Kidney epithelial cell (primary cell): Measurements from ENCODE around the gene MUC21. TPM values are rescaled to one million over a fixed set of nuclear protein-coding genes. Genes with fewer than 3 reads are reported as not detected.

Source experiments
- DNase-seq: peaks from one replicate; pipeline ENCODE4 v3.0.0-alpha.2; 2010; ENCODE audit warnings: low read depth
- H3K27me3 ChIP-seq: 2 replicates; pipeline ENCODE4 v1.6.0; 2011; ENCODE audit warnings: low read length; ENCODE audit not compliant: control insufficient read depth, insufficient read depth
- H3K36me3 ChIP-seq: 2 replicates; pipeline ENCODE4 v1.5.1; 2011; ENCODE audit warnings: low read length; ENCODE audit not compliant: control insufficient read depth, insufficient read depth
- H3K4me3 ChIP-seq: 2 replicates; pipeline ENCODE4 v1.5.1; 2011; ENCODE audit warnings: low read depth, mild to moderate bottlenecking, control low read depth, low read length
- CTCF ChIP-seq: IDR thresholded peaks from 2 replicates; pipeline ENCODE4 v1.5.1; 2011; ENCODE audit warnings: mild to moderate bottlenecking, moderate library complexity, low read length, control low read depth, inconsistent platforms; ENCODE audit not compliant: insufficient read depth, poor library complexity, severe bottlenecking
- total RNA-seq: library from RNA; depleted of rRNA; stranded (reverse); fragments of >200 nt; gene quantifications from 2 replicates; pipeline ENCODE4 v1.2.3, GENCODE V29; 2015

Gene MUC21
- total RNA-seq, 1 donor from 2014 or later: not detected

GRCh38 chr6:30951907-30952469 lies 31.5 kb upstream of the MUC21 start:
- Histone ChIP-seq H3K36me3 (no peaks in the 10 kb centered on the region), H3K4me3 (no peak overlapping the region), H3K27me3 (no peaks in the 10 kb centered on the region)
- DNase-seq: no peak
- TF ChIP-seq CTCF: no peak

- H3K4me3 ChIP-seq: no peak overlapping the region
- no peaks in the 10 kb centered on the region for H3K36me3 ChIP-seq
- H3K27me3 ChIP-seq: no peaks in the 10 kb centered on the region
- DNase-seq: no peak
- TF ChIP-seq CTCF: no peak
Measured at GRCh38 chr6:30954631-30955366, 28.7 kb upstream of the MUC21 start.

GRCh38 chr6:30955367-30956042 lies 28.0 kb upstream of the MUC21 start:
- no peak for DNase-seq
- H3K27me3 ChIP-seq: no peaks in the 10 kb centered on the region
- no peak for TF ChIP-seq CTCF
- peak overlapping the region; percentile 30 for H3K4me3 ChIP-seq
- no peaks in the 10 kb centered on the region for H3K36me3 ChIP-seq

- no peaks in the 10 kb centered on the region for H3K27me3 ChIP-seq
- no peak overlapping the region for H3K4me3 ChIP-seq
- no peaks in the 10 kb centered on the region for H3K36me3 ChIP-seq
- no peak for TF ChIP-seq CTCF
- DNase-seq: no peak
Measured at GRCh38 chr6:30957716-30958115, 25.8 kb upstream of the MUC21 start.

- DNase-seq: no peak
- Histone ChIP-seq H3K4me3 (no peak overlapping the region), H3K27me3 (no peaks in the 10 kb centered on the region), H3K36me3 (no peaks in the 10 kb centered on the region)
- no peak for TF ChIP-seq CTCF
Measured at GRCh38 chr6:30960907-30961673, 22.4 kb upstream of the MUC21 start.
